Measurements from ENCODE around the gene PRKG1. TPM values are rescaled to one million over a fixed set of nuclear protein-coding genes. Genes with fewer than 3 reads are reported as not detected.

The PRKG1 gene
- total and polyA plus RNA-seq, 2 of the 8 experiments (the other 6 are each of a cell fraction or from before 2014, with no cell fraction given) = 4.2 to 15.2 TPM

DNA sequence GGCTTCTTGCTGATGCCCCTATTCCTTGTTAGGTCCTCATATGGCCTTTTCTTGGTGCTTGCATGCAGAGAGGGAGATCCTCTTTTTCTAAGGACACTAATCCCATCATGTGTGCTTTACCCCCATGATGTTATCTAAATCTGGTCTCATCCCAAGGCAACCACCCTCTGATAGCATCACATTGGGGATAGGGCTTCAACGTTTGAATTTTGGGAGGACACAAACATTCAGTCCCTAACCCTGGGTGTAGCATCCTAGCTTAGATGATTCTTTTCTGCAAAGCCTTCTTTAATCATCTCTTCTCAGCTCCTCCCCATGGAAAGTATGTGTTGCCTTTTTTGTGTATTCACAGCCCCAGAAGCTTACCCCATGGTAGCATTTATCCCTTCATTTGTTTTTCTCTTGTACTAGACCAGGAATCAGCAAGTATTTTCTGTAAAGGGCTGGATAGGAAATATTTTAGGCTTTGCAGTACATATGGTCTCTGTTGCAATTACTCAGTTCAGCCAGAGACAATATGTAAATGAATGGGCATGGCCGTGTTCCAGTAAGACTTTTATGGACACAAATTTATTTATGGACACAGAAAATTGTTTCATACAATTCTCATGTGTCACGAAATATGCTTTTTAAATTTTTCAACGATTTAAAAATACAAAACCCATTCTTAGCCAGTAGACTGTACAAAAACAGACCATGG is 726.6 kb downstream of the PRKG1 start (continued):
- TF ChIP-seq, protein P1, sequence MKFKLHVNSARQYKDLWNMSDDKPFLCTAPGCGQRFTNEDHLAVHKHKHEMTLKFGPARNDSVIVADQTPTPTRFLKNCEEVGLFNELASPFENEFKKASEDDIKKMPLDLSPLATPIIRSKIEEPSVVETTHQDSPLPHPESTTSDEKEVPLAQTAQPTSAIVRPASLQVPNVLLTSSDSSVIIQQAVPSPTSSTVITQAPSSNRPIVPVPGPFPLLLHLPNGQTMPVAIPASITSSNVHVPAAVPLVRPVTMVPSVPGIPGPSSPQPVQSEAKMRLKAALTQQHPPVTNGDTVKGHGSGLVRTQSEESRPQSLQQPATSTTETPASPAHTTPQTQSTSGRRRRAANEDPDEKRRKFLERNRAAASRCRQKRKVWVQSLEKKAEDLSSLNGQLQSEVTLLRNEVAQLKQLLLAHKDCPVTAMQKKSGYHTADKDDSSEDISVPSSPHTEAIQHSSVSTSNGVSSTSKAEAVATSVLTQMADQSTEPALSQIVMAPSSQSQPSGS (IDR thresholded peaks at IDR 0.05; ENCODE audit: low read length) = no peak
- TF ChIP-seq RFX5 (IDR thresholded peaks at IDR 0.05; ENCODE audit: borderline replicate concordance, low read depth, low read length) (no peak), PHF8 (conservative IDR thresholded peaks at IDR 0.05; ENCODE audit: low read depth, low read length) (no peak), POU5F1 (IDR thresholded peaks at IDR 0.05; ENCODE audit: low read depth, low read length) (no peak), TEAD4 (IDR thresholded peaks at IDR 0.05; ENCODE audit: low read depth, low read length) (no peak), RBBP5 (IDR thresholded peaks at IDR 0.05; ENCODE audit: borderline replicate concordance, low read depth, low read length) (no peak), TAF7 (optimal IDR thresholded peaks at IDR 0.05; ENCODE audit: borderline replicate concordance, low read depth, low read length) (no peak), TAF1 (IDR thresholded peaks at IDR 0.05; ENCODE audit: low read depth, low read length) (no peak)

All from H1 (cell line).